AG04450 (cell line): ENCODE data around the gene RAB9A. TPM values are rescaled to one million over a fixed set of nuclear protein-coding genes. Genes with fewer than 3 reads are reported as not detected.
"Not testable (repeated sequence)": the region's sequence is repeated elsewhere in the genome, so short reads cannot be mapped to it uniquely, and the experiment has no call there.

Experiments used
- CTCF ChIA-PET: fragments of 300-600, 350-600 bp; formaldehyde crosslinking; extraction: SDS; loops from one replicate; lab custom pipeline; 2022; ENCODE audit warnings: antibody characterized with exemption, inconsistent platforms; lab: Charles Lee
- POLR2A ChIA-PET: fragments of 350-600 bp; formaldehyde crosslinking; extraction: SDS; loops from one replicate; lab custom pipeline; 2021; ENCODE audit warnings: antibody characterized with exemption, inconsistent platforms; lab: Yijun Ruan, JAX
- DNase-seq: peaks from one replicate; pipeline ENCODE4 v3.0.0-alpha.2; 2011; ENCODE audit warnings: low read depth, low spot score
- H3K27ac ChIP-seq: one replicate; pipeline ENCODE4 v1.5.1; 2012; ENCODE audit warnings: low read depth, low read length, control low read depth
- H3K27me3 ChIP-seq: one replicate; pipeline ENCODE4 v1.6.0; 2012; ENCODE audit warnings: low read length; ENCODE audit not compliant: control insufficient read depth, insufficient read depth
- H3K4me3 ChIP-seq: 2 replicates; pipeline ENCODE4 v1.5.1; 2011; ENCODE audit warnings: mild to moderate bottlenecking, low read depth, low read length, control low read depth
- H3K9me3 ChIP-seq: 2 replicates; pipeline ENCODE4 v1.5.1; 2012; ENCODE audit warnings: low read length; ENCODE audit not compliant: control insufficient read depth, insufficient read depth
- polyA plus RNA-seq: library from polyadenylated mRNA; depleted of rRNA; stranded (reverse); fragments of >200 nt; gene quantifications from 2 replicates; pipeline ENCODE4 v1.2.3, GENCODE V29; 2011
- TF ChIP-seq, protein P1 (sequence below): IDR thresholded peaks from 2 replicates; pipeline ENCODE4 v1.5.1; 2011; ENCODE audit warnings: low read depth, low read length, control low read depth, inconsistent platforms

RAB9A gene
- polyA plus RNA-seq, 1 experiment, result 41.7 TPM

DNA sequence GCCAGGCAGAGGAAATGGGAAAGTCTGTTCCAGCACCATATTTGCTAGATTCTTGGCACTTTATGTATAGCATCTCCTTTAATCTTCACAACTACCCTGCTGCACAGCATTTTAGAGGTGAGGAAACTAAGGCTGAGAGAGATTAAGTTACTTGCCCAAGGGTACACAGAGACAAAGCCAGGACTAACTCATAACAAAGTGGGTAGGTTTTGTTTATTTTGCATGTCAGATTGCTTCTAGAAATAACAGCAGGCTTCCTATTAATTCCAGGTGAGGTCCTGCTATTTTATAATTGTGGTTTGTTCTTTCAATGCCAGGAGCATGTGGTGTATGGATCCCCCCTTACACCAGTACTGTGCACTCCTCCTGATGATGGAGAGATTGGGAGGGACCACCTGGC is 21.0 kb upstream of the RAB9A start:
- DNase-seq, result no peak
- Histone ChIP-seq H3K27me3 (no peaks in the 10 kb centered on the region), H3K4me3 (no peak overlapping the region), H3K27ac (no peak overlapping the region), H3K9me3 (no peaks in the 10 kb centered on the region)
- ChIA-PET CTCF (no interaction called here), POLR2A (no interaction called here)
- TF ChIP-seq, protein P1, sequence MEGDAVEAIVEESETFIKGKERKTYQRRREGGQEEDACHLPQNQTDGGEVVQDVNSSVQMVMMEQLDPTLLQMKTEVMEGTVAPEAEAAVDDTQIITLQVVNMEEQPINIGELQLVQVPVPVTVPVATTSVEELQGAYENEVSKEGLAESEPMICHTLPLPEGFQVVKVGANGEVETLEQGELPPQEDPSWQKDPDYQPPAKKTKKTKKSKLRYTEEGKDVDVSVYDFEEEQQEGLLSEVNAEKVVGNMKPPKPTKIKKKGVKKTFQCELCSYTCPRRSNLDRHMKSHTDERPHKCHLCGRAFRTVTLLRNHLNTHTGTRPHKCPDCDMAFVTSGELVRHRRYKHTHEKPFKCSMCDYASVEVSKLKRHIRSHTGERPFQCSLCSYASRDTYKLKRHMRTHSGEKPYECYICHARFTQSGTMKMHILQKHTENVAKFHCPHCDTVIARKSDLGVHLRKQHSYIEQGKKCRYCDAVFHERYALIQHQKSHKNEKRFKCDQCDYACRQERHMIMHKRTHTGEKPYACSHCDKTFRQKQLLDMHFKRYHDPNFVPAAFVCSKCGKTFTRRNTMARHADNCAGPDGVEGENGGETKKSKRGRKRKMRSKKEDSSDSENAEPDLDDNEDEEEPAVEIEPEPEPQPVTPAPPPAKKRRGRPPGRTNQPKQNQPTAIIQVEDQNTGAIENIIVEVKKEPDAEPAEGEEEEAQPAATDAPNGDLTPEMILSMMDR, result no peak

DNA sequence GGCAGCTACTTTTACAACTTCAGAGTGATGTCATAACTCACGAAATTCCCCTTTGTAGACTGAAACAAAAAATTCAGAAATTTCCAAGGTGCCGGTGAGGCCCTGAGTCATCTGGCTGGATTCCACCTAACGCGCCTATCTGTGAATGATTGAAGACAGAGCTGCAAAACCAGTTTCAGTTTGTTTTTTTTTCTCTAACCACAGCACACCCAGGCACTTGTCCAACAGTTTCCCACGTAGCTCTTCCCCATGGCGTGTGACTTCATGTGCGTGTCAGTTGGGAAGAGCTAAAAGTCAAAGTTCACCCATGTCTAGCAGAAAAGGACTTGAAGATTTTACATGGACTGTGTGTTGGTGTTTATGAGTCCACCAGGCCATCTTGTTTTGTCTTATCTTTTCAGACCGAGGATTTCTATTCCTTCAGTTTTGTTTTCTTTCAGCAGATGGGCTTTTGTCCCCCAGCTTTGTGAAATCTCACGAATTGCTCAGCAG is 19.6 kb upstream of the RAB9A start:
- Histone ChIP-seq H3K4me3 (no peak overlapping the region), H3K9me3 (no peaks in the 10 kb centered on the region), H3K27ac (no peak overlapping the region), H3K27me3 (no peaks in the 10 kb centered on the region)
- ChIA-PET CTCF (interaction anchor here (1.2 kb wide), 2 partner anchors 23 to 162 kb away, joined by 3 to 4 read pairs; no protein-coding TSS in a partner anchor), POLR2A (interaction anchor here (0.5 to 1.4 kb wide), 5 partner anchors 10 to 65 kb away, joined by 4 to 7 read pairs (median 5); partner anchors contain the start of genes OFD1, RAB9A, TCEANC and TRAPPC2)
- peak; percentile 92 for DNase-seq
- TF ChIP-seq, protein P1, result no peak

DNA sequence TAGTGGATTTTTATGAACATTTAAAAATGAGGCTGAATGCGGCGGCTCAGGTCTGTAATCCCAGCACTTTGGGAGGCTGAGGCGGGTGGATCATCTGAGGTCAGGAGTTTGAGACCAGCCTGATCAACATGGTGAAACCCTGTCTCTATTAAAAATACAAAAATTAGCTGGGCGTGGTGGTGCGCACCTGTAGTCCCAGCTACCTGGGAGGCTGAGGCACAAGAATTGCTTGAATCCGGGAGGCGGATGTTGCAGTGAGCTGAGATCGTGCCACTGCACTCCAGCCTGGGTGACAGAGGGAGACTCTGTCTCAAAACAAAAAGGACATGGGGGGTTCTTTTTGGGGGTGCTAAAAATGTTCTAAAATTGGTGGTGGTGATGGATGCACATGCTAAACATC is 19.2 kb upstream of the RAB9A start:
- not testable (repeated sequence) for H3K27me3 ChIP-seq, H3K4me3 ChIP-seq, H3K9me3 ChIP-seq, DNase-seq, H3K27ac ChIP-seq
- ChIA-PET POLR2A (interaction anchor here (0.5 to 1.4 kb wide), 5 partner anchors 11 to 65 kb away, joined by 4 to 7 read pairs (median 5); partner anchors contain the start of genes OFD1, RAB9A, TCEANC and TRAPPC2), CTCF (interaction anchor here (1.2 kb wide), 2 partner anchors 24 to 163 kb away, joined by 3 to 4 read pairs; no protein-coding TSS in a partner anchor)

DNA sequence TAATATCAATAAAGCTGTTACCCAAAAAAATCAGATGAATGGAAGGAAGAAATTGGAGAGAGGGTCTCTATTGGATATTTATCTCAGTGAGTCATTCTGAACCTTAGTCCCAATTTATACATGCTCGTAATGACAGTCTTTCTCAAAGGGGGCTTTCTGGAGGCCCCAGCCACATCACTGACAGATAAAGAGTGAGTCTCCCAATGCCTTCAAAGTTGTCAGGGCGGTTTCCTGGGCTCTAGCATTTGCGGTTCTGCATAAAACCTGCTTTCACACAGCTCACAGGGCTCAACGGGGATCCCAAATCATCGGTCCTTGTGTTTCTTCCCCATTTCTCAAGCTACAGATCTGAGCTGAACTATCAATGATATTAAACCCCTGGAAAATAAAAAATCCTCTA is 18.7 kb upstream of the RAB9A start:
- no peak for DNase-seq
- Histone ChIP-seq H3K27ac (no peak overlapping the region), H3K9me3 (no peaks in the 10 kb centered on the region), H3K27me3 (no peaks in the 10 kb centered on the region), H3K4me3 (no peak overlapping the region)
- POLR2A ChIA-PET, result interaction anchor here (1.4 kb wide), 1 partner anchor 64 kb away, joined by 7 read pairs; the partner anchor contains the start of genes OFD1 and TRAPPC2
- TF ChIP-seq, protein P1, result no peak
- CTCF ChIA-PET, result no interaction called here

DNA sequence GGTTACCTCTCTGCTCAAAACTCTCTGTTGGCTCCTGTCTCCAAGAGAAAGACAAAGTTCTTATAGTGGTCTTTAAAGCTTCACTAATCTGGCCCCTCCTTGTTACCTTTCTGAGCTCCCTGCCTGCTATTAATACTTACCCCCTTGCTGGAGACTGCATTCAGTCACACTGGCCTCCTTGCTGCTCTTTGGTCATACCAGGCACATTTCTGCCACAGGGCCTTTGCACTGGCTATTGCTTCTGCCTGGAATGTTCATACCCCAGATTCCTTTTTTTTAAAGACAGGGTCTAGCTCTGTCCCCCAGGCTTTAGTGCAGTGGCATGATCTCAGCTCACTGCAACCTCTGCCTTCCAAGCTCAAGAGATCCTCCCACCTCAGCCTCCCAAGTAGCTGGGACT is 15.9 kb upstream of the RAB9A start:
- TF ChIP-seq, protein P1, result no peak
- H3K9me3 ChIP-seq, result no peaks in the 10 kb centered on the region
- no peak for DNase-seq
- H3K4me3 ChIP-seq, result no peak overlapping the region
- no peaks in the 10 kb centered on the region for H3K27me3 ChIP-seq
- H3K27ac ChIP-seq, result no peak overlapping the region
- ChIA-PET POLR2A (no interaction called here), CTCF (no interaction called here)
